T-helper 1 cell treated with Interleukin-12 subunit alpha and Interleukin-12 subunit beta and Interleukin-4 antibody, amounts not matched to agents 30 ng/mL and 1 ng/mL, for 36 hours (primary cell): ENCODE measurements around the gene DLG2. TPM values are rescaled to one million over a fixed set of nuclear protein-coding genes. Genes with fewer than 3 reads are reported as not detected.

ENCODE experiments used
- intact Hi-C: fragments of 100-400 bp; cut with micrococcal nuclease; formaldehyde crosslinking; loops from one replicate; pipeline ENCODE4 v1.15.1; 2024
- total RNA-seq: library from RNA; stranded (reverse); gene quantifications from 2 replicates; pipeline ENCODE4 v1.2.3, GENCODE V29; 2022

The DLG2 gene
- total RNA-seq, 1 donor from 2014 or later = 0.88 TPM

DNA sequence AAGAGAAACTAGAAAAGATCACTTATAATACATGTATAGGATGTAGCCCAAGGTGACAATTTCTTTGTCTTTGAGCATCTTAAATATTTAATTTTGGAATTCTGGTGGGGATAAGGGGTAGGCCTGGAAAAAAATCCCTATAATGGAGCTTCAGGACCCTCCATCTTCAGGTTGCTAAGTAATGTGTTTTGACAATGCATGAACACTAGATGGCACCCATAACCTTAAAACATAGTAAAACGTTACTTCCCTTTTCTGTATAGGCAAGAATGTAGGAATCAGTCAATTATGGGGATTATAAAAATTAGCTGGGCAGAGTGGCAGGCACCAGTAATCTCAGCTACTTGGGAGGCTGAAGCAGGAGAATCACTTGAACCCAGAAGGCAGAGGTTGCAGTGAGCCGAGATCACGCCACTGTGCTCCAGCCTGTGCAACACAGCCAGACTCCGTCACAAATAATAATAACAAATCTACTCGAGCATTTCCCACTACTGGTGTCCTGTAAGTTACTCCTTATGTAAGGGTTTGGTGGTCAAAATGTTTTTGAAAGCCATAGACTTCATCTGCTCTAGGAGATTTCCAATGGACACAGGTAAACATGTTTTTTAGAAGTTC, 1799.1 kb downstream of the DLG2 start:
- intact Hi-C loops = loop anchor here (2.0 kb wide), 2 partner anchors 557 to 737 kb away; no protein-coding TSS in a partner anchor

GRCh38 chr11:83827520-83827919, 1799.6 kb downstream of the DLG2 start:
- intact Hi-C loops = loop anchor here (2.0 kb wide), 1 partner anchor 557 kb away; no protein-coding TSS in a partner anchor

GRCh38 chr11:83826078-83826477, 1801.1 kb downstream of the DLG2 start:
- intact Hi-C loops = loop anchor here (2.0 kb wide), 1 partner anchor 559 kb away; no protein-coding TSS in a partner anchor

GRCh38 chr11:83823461-83824025, 1803.6 kb downstream of the DLG2 start:
- intact Hi-C loops = no loop called here

DNA sequence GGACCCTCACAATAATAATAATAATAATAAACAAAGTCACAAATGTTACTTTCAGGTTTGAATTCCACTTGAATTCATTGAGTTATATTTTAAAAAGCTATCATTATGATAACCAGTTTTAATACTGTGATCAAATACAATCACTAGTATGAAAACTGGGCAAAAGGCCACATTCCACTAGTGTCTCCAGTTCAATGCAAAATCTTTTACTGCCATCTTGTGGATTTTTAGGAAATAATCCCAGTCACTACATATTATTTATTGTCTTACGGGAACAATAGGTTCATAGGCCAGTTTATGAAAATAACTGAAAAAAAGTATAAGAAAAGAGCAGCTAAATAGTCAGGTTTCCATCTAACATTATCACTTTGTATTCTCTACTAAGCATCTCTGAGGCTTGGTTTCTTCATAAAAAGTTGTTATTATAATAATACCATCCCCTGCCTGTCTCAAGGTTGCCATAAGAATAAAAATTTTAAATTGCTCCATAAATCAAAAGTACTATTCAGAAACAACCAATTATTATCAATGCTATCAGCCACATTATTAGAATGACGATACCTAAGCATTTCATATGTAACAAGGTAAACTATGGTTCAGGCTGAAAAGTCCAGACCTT, 1807.1 kb downstream of the DLG2 start:
- intact Hi-C loops = loop anchor here (1.0 kb wide), 5 partner anchors 528 to 1138 kb away; no protein-coding TSS in a partner anchor

DNA sequence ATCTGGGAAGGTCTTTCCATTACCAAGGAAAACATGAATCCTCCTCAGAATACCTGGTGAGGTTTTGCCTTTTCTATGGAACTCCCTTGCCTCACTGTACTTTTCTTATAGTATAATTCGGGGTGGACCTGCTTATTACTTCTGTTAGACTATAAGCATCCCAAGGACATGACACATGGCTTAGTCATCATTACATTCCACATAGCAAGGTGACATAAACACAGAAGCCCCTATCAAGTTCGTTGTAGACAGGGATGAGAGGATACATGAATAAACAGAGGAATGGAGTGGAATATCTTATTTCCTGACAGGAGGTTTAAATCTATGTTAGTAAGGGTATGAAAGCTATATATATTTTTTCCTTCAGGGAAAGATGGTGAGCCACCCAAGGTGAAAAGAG, 1808.8 kb downstream of the DLG2 start:
- intact Hi-C loops = no loop called here

- intact Hi-C loops = loop anchor here (1.0 kb wide), 3 partner anchors 523 to 1098 kb away; no protein-coding TSS in a partner anchor
Measured at GRCh38 chr11:83816572-83817187, 1810.5 kb downstream of the DLG2 start.

DNA sequence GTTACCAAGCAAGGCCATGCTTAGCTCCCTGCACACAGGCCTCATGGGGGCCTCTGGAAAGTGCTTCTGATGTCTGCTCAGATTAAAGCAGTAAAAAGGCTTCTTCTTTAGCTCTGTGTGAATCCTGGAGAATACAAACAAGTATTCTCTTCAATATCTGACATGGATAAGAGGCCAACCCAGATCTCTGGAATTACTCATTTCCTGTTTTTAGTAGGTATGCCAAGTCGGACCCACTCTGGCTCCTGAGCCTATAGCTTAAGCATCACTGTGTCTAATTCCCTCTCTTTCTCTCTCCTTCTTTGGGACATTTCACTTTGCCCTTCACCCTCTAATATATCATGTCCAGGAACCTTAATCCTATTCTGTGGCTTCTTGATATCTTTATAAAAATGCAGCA, 1811.4 kb downstream of the DLG2 start:
- intact Hi-C loops = loop anchor here (1.0 kb wide), 3 partner anchors 522 to 1097 kb away; no protein-coding TSS in a partner anchor

- intact Hi-C loops = no loop called here
Measured at GRCh38 chr11:83813296-83813695, 1813.8 kb downstream of the DLG2 start.

DNA sequence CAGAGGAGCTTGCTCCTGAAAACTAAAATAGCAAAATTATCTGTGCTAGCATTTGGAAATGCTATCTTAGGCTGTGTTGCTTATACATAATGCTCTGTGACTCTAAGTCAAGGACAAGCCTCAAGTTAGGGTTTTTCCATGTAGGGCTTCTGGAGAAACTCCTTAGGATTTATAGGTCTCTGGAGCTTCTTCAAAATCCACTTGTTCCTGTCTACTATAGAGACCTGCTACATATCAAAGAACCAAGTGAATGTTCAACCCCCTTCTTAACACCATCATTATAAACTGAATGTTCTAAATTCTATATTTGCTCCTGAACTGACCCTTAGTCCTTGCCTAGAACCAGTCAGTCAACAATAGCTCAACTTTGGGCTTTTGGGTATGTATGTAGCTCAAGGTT, 1817.9 kb downstream of the DLG2 start:
- intact Hi-C loops = no loop called here

DNA sequence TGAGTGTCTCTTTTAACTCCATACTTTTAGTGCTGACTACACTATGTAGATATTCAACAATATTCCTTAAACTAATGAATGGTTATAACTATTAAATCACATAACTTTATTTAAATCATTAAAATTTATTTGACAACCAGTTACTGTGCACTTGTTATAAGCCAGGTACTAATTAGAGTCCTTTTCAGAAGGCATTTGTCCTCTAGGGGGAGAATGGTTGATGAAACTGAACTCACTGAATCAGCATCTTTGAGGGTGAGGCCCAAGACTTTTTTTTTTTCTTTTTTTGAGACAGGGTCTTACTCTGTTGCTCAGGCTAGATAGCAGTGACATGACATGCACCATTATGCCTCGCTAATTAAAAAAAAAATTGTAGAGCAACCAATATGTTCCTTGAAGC, 1825.3 kb downstream of the DLG2 start:
- intact Hi-C loops = no loop called here

- intact Hi-C loops = no loop called here
Measured at GRCh38 chr11:83793310-83793709, 1833.8 kb downstream of the DLG2 start.

GRCh38 chr11:83791557-83791956, 1835.6 kb downstream of the DLG2 start:
- intact Hi-C loops = no loop called here

GRCh38 chr11:83785942-83786341, 1841.2 kb downstream of the DLG2 start:
- intact Hi-C loops = no loop called here

DNA sequence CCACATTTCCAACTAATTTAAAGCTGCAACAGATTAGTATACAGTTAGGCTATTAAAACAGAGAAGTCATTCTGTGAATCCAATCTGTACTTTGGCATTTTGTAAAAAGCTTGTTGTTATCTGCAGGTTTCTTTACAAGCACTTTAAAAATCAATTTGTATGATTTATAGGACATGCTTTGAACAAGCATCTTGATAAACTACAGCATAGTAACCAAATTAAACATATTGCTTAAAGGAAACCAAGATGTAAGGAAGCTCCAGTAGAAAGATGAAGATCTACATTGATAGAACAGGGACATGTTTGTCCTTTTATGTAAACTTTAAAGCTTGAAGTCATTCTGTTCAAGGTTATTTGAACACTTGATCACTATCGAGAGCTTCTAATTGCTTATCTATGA, 1842.7 kb downstream of the DLG2 start:
- intact Hi-C loops = no loop called here

GRCh38 chr11:83782329-83782728, 1844.8 kb downstream of the DLG2 start:
- intact Hi-C loops = no loop called here

- intact Hi-C loops = no loop called here
Measured at GRCh38 chr11:83779876-83780275, 1847.3 kb downstream of the DLG2 start.

GRCh38 chr11:83778596-83778995, 1848.5 kb downstream of the DLG2 start:
- intact Hi-C loops = no loop called here

DNA sequence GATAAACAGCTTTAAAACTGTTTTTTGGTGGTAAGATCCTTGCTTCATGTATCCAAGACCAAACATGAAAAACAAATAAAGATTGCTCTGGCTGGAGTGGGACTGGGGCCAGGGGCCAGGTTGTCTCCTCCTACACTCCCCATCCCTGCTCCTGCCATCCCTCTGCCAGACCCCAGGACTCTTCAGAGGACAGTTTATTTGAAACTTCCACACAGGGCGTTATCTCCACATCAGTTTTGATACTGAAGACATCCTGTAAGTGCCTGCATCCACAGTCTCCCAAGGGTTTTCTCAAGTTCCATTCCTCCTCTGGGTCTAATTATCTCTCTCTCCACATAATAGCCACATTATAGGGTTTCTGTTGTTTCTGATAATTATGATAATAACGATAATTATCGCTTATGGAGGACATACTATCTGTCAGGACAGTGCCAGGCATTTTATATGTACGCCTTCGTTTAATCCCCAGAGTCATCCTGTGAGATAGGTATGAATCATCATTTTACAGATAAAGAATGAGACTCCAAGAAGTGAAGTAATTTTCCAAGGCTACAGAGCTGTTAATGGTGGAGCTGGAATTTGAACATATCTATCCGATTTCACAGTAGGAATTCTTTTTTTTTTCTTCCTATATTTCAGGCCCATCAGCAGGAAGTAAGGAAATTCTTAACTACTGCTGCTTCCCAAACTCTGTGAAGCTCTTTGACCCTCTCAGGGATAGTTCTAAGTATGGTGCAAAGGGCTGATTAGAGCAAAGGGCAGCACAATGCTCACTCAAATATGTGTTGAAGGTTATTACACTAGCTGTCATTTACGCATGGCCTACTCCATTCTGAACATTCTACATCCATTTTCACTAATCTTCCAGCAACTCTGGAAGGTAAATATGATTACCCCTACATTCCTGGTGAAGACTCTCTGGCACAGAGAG, 1852.9 kb downstream of the DLG2 start:
- intact Hi-C loops = no loop called here

DNA sequence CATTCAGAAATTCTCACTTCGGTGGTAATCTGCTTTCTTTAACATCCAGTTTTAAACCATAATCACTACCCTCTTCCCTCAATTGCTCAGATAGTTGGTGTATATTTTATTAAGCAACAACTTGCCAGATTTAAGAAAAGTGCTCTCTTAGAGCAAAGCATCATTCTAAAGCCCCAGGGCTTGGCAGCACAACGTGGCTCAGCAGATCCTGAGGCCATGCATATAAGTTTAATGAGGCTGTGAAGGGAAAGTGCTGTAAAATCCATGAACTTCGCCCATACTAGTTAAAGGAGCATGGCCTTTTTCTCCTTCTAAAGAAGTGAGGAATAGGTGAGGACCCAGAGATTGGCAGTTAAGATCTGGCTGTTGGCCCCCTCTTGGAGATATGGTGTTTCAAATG, 1858.7 kb downstream of the DLG2 start:
- intact Hi-C loops = no loop called here

- intact Hi-C loops = no loop called here
Measured at GRCh38 chr11:83766932-83767331, 1860.2 kb downstream of the DLG2 start.
